Panc1 (cell line): ENCODE measurements around the gene GRAPL. TPM values are rescaled to one million over a fixed set of nuclear protein-coding genes. Genes with fewer than 3 reads are reported as not detected.
"Not testable (repeated sequence)": the region's sequence is repeated elsewhere in the genome, so short reads cannot be mapped to it uniquely, and the experiment has no call there.

ENCODE experiments used
- ATAC-seq: fragments of 200-7000 bp; cut with Tn5 transposase; 2 replicates; pipeline ENCODE4 v1.9.1; 2020; ENCODE audit warnings: mild to moderate bottlenecking, moderate library complexity
- Bru-seq: library from RNA; stranded (reverse); fragments of 400-500 nt; gene quantifications from one replicate; lab custom pipeline; 2021; lab: Mats Ljungman, UMichigan
- BruChase-seq, 2 experiments: library from RNA; stranded (reverse); fragments of 400-500 nt; gene quantifications; one replicate each; lab custom pipeline; 2021; lab: Mats Ljungman, UMichigan
- BruUV-seq: library from RNA; stranded (reverse); fragments of 400-500 nt; replicated peaks from 2 replicates; lab custom pipeline; 2021; lab: Mats Ljungman, UMichigan
- CTCF ChIA-PET: fragments of 300-600 bp; sonication (Branson Sonifier 250); formaldehyde crosslinking; loops from one replicate; lab custom pipeline; 2022; ENCODE audit warnings: antibody characterized with exemption; lab: Charles Lee
- POLR2A ChIA-PET: fragments of 300-600 bp; sonication (Branson Sonifier 250); formaldehyde crosslinking; loops from one replicate; lab custom pipeline; 2022; ENCODE audit warnings: antibody characterized with exemption; lab: Charles Lee
- DNase-seq: peaks from one replicate; pipeline ENCODE4 v3.0.0-alpha.2; 2010; ENCODE audit warnings: low read depth, low spot score
- H3K27ac ChIP-seq: 2 replicates; pipeline ENCODE4 v1.5.1; 2011; ENCODE audit warnings: mild to moderate bottlenecking, low read length, inconsistent platforms
- H3K27me3 ChIP-seq: fragments of 200-500 bp; sonication (Bioruptor generic); 2 replicates; pipeline ENCODE4 v1.6.0; 2014; ENCODE audit warnings: low read length, inconsistent platforms; ENCODE audit not compliant: control insufficient read depth, insufficient read depth
- H3K36me3 ChIP-seq: fragments of 200-500 bp; sonication (Bioruptor generic); 2 replicates; pipeline ENCODE4 v1.5.1; 2014; ENCODE audit warnings: inconsistent platforms, mild to moderate bottlenecking, low read length, moderate library complexity; ENCODE audit not compliant: control insufficient read depth, insufficient read depth
- H3K4me1 ChIP-seq: 2 replicates; pipeline ENCODE4 v1.5.1; 2011; ENCODE audit warnings: inconsistent platforms, mild to moderate bottlenecking, low read length, moderate library complexity; ENCODE audit not compliant: control insufficient read depth, insufficient read depth
- H3K4me3 ChIP-seq, 2 experiments: 2 replicates each; pipeline ENCODE4 v1.5.1; 2011 to 2012; ENCODE audit warnings: low read depth in 2 of 2, low read length in 2 of 2, mild to moderate bottlenecking in 2 of 2, inconsistent platforms in 1 of 2, moderate library complexity in 1 of 2
- H3K9me3 ChIP-seq: fragments of 200-500 bp; sonication (Bioruptor generic); 2 replicates; pipeline ENCODE4 v1.5.1; 2014; ENCODE audit warnings: low read depth, mild to moderate bottlenecking, inconsistent platforms, low read length, moderate library complexity; ENCODE audit not compliant: control insufficient read depth, insufficient read depth
- in situ Hi-C: cut with HindIII; loops from 2 replicates; pipeline ENCODE4 v1.10.0; 2016; ENCODE audit warnings: low sequenced_read_pairs, low pct_unique_long_range_greater_than_20kb
- intact Hi-C: fragments of 100-400 bp; cut with micrococcal nuclease; formaldehyde crosslinking; loops from one replicate; pipeline ENCODE4 v1.10.0; 2022; ENCODE audit not compliant: unreplicated experiment
- long read RNA-seq: library from polyadenylated mRNA; unstranded; transcript quantifications from one replicate; pipeline ENCODE4 v2.0.0, GENCODE V29; 2021; ENCODE audit not compliant: unreplicated experiment
- polyA plus RNA-seq: library from polyadenylated mRNA; unstranded; fragments of >200 nt; gene quantifications from one replicate; pipeline ENCODE4 v1.2.1, GENCODE V29; 2012; ENCODE audit warnings: missing spikeins; ENCODE audit not compliant: insufficient read length
- total RNA-seq: library from RNA; stranded (reverse); gene quantifications from one replicate; pipeline ENCODE4 v1.2.1, GENCODE V29; 2021; ENCODE audit not compliant: unreplicated experiment

The GRAPL gene
- total RNA-seq (0.31 TPM), Bru-seq, nascent RNA (percentile 11 among the genes with signal in this experiment), BruChase-seq, experiment 1, labeled RNA remaining after a 2-hour chase (percentile 12 among the genes with signal in this experiment), BruChase-seq, experiment 2, labeled RNA remaining after a 6-hour chase (percentile 13 among the genes with signal in this experiment)
- not detected for polyA plus RNA-seq
- long read RNA-seq, partial matches to known transcripts: 0 of 4 reads
- long read RNA-seq, other reads (novel, unspliced or antisense): 4 of 4 reads

GRCh38 chr17:19127148-19127980 is at the start of gene GRAPL:
Gene GRAPL, plus strand, starts transcription at chr17:19127589. Its CDS starts 31 bp downstream, at chr17:19127620.
- not testable (repeated sequence) for ATAC-seq

GRCh38 chr17:19088804-19089685 is 38.3 kb upstream of the GRAPL start:
- POLR2A ChIA-PET, H3K36me3 ChIP-seq, H3K27ac ChIP-seq, BruUV-seq, H3K4me3 ChIP-seq, CTCF ChIA-PET, in situ Hi-C loops, H3K27me3 ChIP-seq, H3K4me1 ChIP-seq, intact Hi-C loops, DNase-seq, H3K9me3 ChIP-seq: not testable (repeated sequence)
- peak; percentile 86 for ATAC-seq

More at GRCh38 chr17:19127148-19127980, at the start of gene GRAPL:
- H3K9me3 ChIP-seq, intact Hi-C loops, DNase-seq, BruUV-seq, H3K4me1 ChIP-seq, H3K36me3 ChIP-seq, H3K27me3 ChIP-seq, in situ Hi-C loops, H3K4me3 ChIP-seq, H3K27ac ChIP-seq, CTCF ChIA-PET, POLR2A ChIA-PET: not testable (repeated sequence)

- H3K4me1 ChIP-seq, H3K4me3 ChIP-seq, POLR2A ChIA-PET, H3K36me3 ChIP-seq, ATAC-seq, H3K27ac ChIP-seq, intact Hi-C loops, in situ Hi-C loops, CTCF ChIA-PET, H3K27me3 ChIP-seq, DNase-seq, H3K9me3 ChIP-seq, BruUV-seq: not testable (repeated sequence)
Observed at GRCh38 chr17:19090058-19090772, 37.2 kb upstream of the GRAPL start.

- BruUV-seq: not testable (repeated sequence)
Observed at GRCh38 chr17:19092737-19093683, 34.4 kb upstream of the GRAPL start.

GRCh38 chr17:19093684-19094438 is 33.5 kb upstream of the GRAPL start:
- H3K27ac ChIP-seq, POLR2A ChIA-PET: not testable (repeated sequence)

More at GRCh38 chr17:19092737-19093683, 34.4 kb upstream of the GRAPL start:
- H3K4me3 ChIP-seq, H3K36me3 ChIP-seq, intact Hi-C loops, H3K9me3 ChIP-seq, H3K27ac ChIP-seq, CTCF ChIA-PET, POLR2A ChIA-PET, DNase-seq, in situ Hi-C loops, H3K27me3 ChIP-seq, H3K4me1 ChIP-seq: not testable (repeated sequence)
- ATAC-seq: peak; percentile 62

More at GRCh38 chr17:19093684-19094438, 33.5 kb upstream of the GRAPL start:
- in situ Hi-C loops, H3K4me3 ChIP-seq, BruUV-seq, CTCF ChIA-PET, H3K9me3 ChIP-seq, ATAC-seq, DNase-seq, H3K27me3 ChIP-seq, H3K36me3 ChIP-seq, H3K4me1 ChIP-seq, intact Hi-C loops: not testable (repeated sequence)
